ENCODE data around the gene SKP1. TPM values are rescaled to one million over a fixed set of nuclear protein-coding genes. Genes with fewer than 3 reads are reported as not detected.

The SKP1 gene
- total RNA-seq, 2 experiments from 2014 or later = 284 to 286 TPM

DNA sequence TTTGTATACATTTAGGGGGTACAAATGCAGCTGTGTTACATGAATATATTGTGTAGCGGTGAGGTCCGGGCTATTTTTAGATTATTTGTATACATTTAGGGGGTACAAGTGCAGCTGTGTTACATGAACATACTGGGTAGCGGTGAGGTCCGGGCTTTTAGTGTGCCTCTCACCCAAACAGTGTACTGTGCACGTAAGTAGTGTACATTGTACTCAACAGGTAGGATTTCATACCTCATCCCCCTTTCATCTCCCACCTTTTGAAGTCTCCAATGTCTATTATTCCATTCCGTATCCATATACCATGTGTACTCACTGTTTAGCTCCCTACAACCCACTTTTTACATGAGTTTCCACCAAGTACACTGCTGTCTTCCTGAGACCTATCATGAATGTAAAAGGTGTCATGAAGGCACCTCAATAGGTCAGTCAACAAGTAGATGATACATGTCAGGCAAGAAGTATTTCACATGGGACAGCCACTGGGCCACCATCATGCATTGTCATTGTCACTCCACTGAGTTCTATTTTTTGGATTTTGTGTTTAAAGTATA is 27.7 kb downstream of the SKP1 start:
- CTCF ChIA-PET = interaction anchor here (0.9 to 28.4 kb wide), 7 partner anchors 8 to 122 kb away, joined by 3 to 981 read pairs (median 4); no protein-coding TSS in a partner anchor
- no peak for DNase-seq
- intact Hi-C loops (cut with micrococcal nuclease) = no loop called here
- H3K9me3 Mint-ChIP-seq = no peaks in the 10 kb centered on the region
- peaks cover 54% of the 10 kb centered on the region for H3K36me3 Mint-ChIP-seq
- H3K4me1 Mint-ChIP-seq (ENCODE audit: low read depth) = peaks cover 45% of the 10 kb centered on the region
- no peaks in the 10 kb centered on the region for H3K27me3 Mint-ChIP-seq
- H3K4me3 Mint-ChIP-seq = no peak overlapping the region
- POLR2A ChIA-PET = interaction anchor here (1.0 to 1.4 kb wide), 2 partner anchors 11 to 146 kb away, joined by 3 read pairs; no protein-coding TSS in a partner anchor
- peak overlapping the region; percentile 39 for H3K27ac Mint-ChIP-seq

DNA sequence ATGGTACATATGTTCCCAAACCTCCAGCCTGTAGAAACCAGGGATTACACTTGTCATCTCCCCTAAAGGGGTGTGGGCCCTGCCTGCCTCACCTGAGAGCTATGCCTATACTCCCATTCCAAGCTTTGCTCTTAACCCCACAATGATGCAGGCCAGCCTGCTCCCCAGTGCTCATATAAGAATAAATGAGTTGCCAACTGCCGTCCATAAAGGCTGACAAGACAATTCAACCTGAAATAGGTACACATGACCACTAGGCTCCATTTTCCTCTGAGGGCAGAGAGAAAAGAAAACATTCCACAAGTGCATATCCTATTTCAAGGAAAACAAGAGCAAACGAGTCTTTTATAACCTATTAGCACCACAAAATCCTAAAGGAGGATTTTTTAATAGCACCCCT is 28.4 kb downstream of the SKP1 start:
- POLR2A ChIA-PET = no interaction called here
- CTCF ChIA-PET = interaction anchor here (0.8 to 28.4 kb wide), 6 partner anchors 10 to 122 kb away, joined by 3 to 981 read pairs (median 4); no protein-coding TSS in a partner anchor
- peaks cover 40% of the 10 kb centered on the region for H3K4me1 Mint-ChIP-seq (ENCODE audit: low read depth)
- no peak for DNase-seq
- peaks cover 54% of the 10 kb centered on the region for H3K36me3 Mint-ChIP-seq
- no peak overlapping the region for H3K4me3 Mint-ChIP-seq
- no peaks in the 10 kb centered on the region for H3K27me3 Mint-ChIP-seq
- peak overlapping the region; percentile 55 for H3K27ac Mint-ChIP-seq
- intact Hi-C loops (cut with micrococcal nuclease) = no loop called here
- H3K9me3 Mint-ChIP-seq = no peaks in the 10 kb centered on the region

DNA sequence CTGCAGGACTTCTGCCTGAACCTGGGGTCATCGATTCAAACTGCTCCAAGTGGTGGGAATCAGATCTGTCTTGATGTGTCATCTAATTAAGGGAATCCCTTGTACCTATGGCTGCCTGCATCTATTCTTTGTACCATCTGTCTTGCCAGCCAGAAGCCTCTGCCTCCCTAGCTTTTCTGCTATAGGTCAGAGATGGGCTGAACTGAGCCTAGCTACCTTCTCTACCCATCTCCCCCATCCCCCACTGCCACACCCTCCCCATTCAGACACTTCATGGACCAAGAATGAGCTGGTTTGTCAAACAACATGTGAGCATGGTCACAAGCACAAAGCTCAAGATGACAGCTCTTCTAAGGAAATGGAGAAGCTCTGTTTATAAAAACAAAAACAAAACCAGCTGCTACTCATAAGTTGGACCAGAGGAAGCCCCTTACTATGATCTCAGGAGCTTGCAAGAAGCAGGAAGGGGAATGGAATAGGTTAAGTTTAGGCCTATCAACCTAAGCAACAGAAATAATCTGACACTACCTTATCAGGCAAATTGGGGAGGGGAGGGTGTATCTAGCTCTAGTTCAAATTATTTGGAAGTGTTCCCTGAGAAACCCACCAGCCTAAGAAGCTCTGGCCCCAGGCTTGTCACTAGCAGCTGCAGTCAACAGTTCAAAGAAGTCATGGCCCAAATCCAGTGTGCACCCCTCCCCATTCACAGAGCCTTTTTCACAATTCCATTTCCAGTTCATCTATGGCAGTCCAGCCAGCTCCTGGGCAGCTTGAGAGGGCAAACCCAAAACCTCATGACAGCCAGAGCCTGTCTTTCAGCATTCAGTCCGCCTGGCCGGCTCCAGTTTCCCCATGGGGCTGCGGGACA is 29.9 kb downstream of the SKP1 start:
- Mint-ChIP-seq H3K4me3 (no peak overlapping the region), H3K4me1 (ENCODE audit: low read depth) (peaks cover 29% of the 10 kb centered on the region), H3K9me3 (no peaks in the 10 kb centered on the region), H3K36me3 (peaks cover 56% of the 10 kb centered on the region), H3K27me3 (no peaks in the 10 kb centered on the region), H3K27ac (peak overlapping the region; percentile 59)
- no peak for DNase-seq
- ChIA-PET POLR2A (interaction anchor here (1.6 kb wide), 1 partner anchor 30 kb away, joined by 5 read pairs; the partner anchor contains the start of gene SKP1), CTCF (interaction anchor here (0.7 to 28.4 kb wide), 14 partner anchors 8 to 183 kb away, joined by 3 to 981 read pairs (median 6); partner anchors contain the start of gene TCF7)
- intact Hi-C loops (cut with micrococcal nuclease) = no loop called here

DNA sequence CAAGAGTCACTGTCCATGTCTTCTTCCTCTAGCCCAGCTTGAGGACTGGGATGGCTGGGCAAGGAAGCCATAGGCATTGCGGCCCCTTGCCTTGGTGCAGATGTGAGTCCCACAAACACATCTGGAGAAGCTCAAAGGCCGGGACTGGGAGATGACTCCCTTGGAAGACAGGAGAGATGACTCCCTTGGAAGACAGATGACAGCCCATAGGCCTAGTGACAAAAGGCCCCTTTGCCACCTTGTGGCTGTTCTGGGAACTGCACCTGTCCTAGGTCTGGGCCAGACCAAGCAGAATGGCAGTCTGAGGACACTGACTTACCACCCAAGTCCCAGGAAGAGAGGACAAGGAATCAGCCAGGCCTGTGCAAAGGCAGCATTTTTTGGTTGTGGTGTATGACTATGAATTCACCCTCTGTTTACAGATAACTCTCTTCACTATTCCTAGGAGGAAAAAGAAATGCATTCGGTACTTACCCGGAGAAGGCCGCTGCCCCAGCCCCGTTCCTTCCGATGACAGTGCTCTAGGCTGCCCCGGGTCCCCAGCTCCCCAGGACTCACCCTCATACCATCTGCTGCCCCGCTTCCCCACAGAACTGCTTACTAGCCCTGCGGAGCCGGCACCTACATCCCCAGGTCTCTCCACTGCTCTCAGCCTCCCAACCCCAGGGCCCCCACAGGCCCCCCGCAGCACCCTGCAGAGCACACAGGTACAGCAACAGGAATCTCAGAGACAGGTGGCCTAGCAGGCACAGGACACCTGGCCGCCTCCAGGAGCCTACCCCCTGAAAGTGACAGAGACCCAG is 30.8 kb downstream of the SKP1 start:
- CTCF ChIA-PET = interaction anchor here (0.6 to 28.4 kb wide), 15 partner anchors 9 to 481 kb away, joined by 3 to 981 read pairs (median 5); partner anchors contain the start of gene TCF7
- Mint-ChIP-seq H3K27me3 (no peaks in the 10 kb centered on the region), H3K36me3 (peaks cover 57% of the 10 kb centered on the region), H3K4me3 (no peak overlapping the region), H3K27ac (peak overlapping the region; percentile 57), H3K9me3 (no peaks in the 10 kb centered on the region), H3K4me1 (ENCODE audit: low read depth) (peaks cover 24% of the 10 kb centered on the region)
- intact Hi-C loops (cut with micrococcal nuclease) = loop anchor here (1.0 kb wide), 1 partner anchor 107 kb away; no protein-coding TSS in a partner anchor
- DNase-seq = peak; percentile 89
- POLR2A ChIA-PET = interaction anchor here (1.6 kb wide), 1 partner anchor 31 kb away, joined by 5 read pairs; the partner anchor contains the start of gene SKP1

DNA sequence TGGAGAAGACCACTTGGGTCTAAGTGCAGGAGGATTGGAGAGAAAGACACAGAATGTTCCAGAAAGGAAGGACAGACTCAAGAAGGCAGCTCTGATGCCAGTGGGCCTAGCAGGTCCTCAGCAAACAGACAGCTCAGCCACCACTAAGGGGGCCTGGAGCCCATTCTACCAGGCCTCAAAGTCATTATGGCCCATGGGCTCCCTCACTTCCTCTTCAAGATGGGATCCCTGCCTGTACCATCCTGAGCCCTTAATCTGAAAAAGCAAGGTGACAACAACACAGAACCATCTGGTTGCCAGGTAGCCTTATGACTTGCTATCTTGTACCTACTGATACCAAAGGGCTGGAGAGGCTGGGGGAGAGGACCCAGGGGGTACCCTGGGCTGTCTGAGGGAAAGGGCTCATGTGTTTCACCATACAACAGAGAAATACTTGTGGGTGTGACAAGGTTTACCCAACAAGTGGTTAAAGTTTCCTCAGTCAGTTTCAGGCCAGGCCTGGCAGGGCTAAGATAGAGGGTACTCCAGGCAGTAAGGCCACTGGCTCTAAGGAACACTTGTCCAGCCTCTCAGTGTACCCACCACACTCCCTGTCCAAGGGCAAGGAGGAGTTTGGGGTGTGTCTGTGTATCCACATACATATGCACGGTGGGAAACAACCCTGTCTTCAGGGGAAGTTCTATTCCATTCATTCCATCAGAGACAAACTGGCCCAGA is 31.6 kb downstream of the SKP1 start:
- intact Hi-C loops (cut with micrococcal nuclease) = loop anchor here (1.0 kb wide), 1 partner anchor 106 kb away; no protein-coding TSS in a partner anchor
- H3K4me3 Mint-ChIP-seq = no peak overlapping the region
- no peaks in the 10 kb centered on the region for H3K27me3 Mint-ChIP-seq
- no peak for DNase-seq
- peaks cover 60% of the 10 kb centered on the region for H3K36me3 Mint-ChIP-seq
- H3K4me1 Mint-ChIP-seq (ENCODE audit: low read depth) = peaks cover 20% of the 10 kb centered on the region
- H3K9me3 Mint-ChIP-seq = no peaks in the 10 kb centered on the region
- CTCF ChIA-PET = interaction anchor here (0.6 to 28.4 kb wide), 10 partner anchors 10 to 481 kb away, joined by 3 to 981 read pairs (median 7); partner anchors contain the start of gene TCF7
- H3K27ac Mint-ChIP-seq = peak overlapping the region; percentile 71
- POLR2A ChIA-PET = no interaction called here

DNA sequence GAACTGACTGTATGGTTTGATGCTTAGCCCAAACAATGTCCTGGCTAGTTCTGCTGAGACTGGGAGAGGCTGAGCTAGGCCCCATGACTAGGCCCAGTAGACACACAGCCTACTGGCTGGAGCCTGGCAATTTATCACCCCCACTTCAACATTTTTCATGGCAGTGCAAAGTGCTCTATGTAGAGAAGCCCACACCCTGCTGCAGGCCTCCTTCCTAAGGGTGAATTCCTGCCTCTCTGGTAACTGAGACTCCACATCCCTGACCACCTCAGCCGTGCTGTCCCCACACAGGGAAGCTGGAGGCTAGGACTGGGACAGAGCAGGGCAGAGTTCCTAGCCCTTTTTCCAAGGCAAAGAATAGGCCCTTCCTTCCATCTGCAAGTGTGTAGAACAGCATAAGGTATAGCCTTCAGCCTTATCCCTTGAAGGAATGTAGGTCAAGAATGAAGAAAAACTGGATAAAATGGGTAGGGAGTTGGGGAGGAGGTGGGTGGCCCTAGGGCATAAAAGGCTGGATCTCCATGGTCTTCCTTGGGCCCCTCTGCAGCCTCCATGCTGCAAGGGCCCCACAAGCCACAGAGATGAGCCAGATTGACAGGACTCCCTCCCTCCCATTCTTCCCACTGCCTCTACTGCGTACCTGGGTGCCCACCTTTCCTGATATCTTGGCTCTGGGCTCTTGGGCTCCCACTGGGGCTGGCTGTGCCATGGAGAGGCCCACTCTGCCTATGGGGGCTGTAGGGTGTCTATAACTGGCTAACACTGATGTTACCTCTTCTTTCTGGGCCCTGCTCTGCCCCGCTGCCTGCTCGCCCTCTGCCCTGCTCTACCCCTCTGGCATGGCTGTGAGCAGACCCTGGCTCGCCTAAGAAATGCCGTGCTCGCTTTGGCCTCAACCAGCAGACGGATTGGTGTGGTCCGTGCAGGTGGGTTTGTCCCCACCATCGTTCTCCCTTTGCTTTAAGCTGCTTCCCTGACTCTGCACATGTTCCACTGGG is 32.5 kb downstream of the SKP1 start:
- intact Hi-C loops (cut with micrococcal nuclease) = no loop called here
- Mint-ChIP-seq H3K9me3 (no peaks in the 10 kb centered on the region), H3K4me3 (no peak overlapping the region), H3K4me1 (ENCODE audit: low read depth) (peaks cover 24% of the 10 kb centered on the region), H3K27me3 (no peaks in the 10 kb centered on the region), H3K27ac (peak overlapping the region; percentile 71), H3K36me3 (peaks cover 59% of the 10 kb centered on the region)
- ChIA-PET POLR2A (no interaction called here), CTCF (interaction anchor here (1.3 to 28.4 kb wide), 5 partner anchors 11 to 118 kb away, joined by 3 to 981 read pairs (median 27); partner anchors contain the start of gene TCF7)
- peak; percentile 7 for DNase-seq

DNA sequence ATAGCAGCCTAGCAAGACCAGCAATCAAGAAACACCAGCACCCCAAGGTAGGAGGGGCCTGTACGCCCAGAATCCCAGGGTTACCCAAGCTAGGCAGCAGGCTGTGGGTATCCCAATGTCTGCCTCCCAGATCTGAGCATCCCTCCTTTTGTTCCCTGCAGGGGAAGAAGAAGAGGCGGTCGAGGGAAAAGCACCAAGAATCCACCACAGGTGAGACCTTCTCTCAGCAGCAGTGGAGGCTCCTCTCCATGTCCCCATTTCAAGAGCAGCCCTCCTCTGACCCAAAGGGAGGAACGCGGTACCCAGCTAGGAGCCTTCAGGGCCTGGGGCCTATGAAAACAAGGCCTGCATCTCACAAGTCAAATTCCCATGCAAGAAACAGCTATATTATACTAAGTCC is 33.3 kb downstream of the SKP1 start:
- no peak overlapping the region for H3K27ac Mint-ChIP-seq
- POLR2A ChIA-PET = interaction anchor here (1.1 kb wide), 1 partner anchor 100 kb away, joined by 3 read pairs; no protein-coding TSS in a partner anchor
- peaks cover 30% of the 10 kb centered on the region for H3K4me1 Mint-ChIP-seq (ENCODE audit: low read depth)
- intact Hi-C loops (cut with micrococcal nuclease) = no loop called here
- H3K9me3 Mint-ChIP-seq = no peaks in the 10 kb centered on the region
- CTCF ChIA-PET = interaction anchor here (1.3 to 28.4 kb wide), 6 partner anchors 11 to 117 kb away, joined by 3 to 981 read pairs (median 50); partner anchors contain the start of gene TCF7
- H3K27me3 Mint-ChIP-seq = no peaks in the 10 kb centered on the region
- H3K36me3 Mint-ChIP-seq = peaks cover 61% of the 10 kb centered on the region
- no peak overlapping the region for H3K4me3 Mint-ChIP-seq
- DNase-seq = no peak

DNA sequence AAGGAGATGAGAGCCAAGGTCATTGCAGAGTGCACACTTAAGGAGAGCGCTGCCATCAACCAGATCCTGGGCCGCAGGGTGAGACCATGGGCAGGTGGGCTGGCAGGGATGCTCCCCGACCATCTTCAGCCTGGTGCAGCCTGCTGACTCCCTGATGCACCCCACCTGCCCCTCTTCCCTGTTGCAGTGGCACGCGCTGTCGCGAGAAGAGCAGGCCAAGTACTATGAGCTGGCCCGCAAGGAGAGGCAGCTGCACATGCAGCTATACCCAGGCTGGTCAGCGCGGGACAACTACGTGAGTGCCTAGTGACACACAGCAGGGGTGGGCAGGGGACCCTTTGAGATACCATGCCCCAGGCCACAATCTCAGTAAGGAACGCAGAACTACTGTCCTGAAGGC is 33.9 kb downstream of the SKP1 start:
- ChIA-PET CTCF (interaction anchor here (1.3 to 28.4 kb wide), 6 partner anchors 12 to 116 kb away, joined by 3 to 981 read pairs (median 50); partner anchors contain the start of gene TCF7), POLR2A (interaction anchor here (1.1 kb wide), 1 partner anchor 99 kb away, joined by 3 read pairs; no protein-coding TSS in a partner anchor)
- peaks cover 63% of the 10 kb centered on the region for H3K36me3 Mint-ChIP-seq
- H3K27ac Mint-ChIP-seq = no peak overlapping the region
- H3K9me3 Mint-ChIP-seq = no peaks in the 10 kb centered on the region
- DNase-seq = peak; percentile 8
- intact Hi-C loops (cut with micrococcal nuclease) = no loop called here
- H3K27me3 Mint-ChIP-seq = no peaks in the 10 kb centered on the region
- H3K4me3 Mint-ChIP-seq = no peak overlapping the region
- peaks cover 35% of the 10 kb centered on the region for H3K4me1 Mint-ChIP-seq (ENCODE audit: low read depth)

DNA sequence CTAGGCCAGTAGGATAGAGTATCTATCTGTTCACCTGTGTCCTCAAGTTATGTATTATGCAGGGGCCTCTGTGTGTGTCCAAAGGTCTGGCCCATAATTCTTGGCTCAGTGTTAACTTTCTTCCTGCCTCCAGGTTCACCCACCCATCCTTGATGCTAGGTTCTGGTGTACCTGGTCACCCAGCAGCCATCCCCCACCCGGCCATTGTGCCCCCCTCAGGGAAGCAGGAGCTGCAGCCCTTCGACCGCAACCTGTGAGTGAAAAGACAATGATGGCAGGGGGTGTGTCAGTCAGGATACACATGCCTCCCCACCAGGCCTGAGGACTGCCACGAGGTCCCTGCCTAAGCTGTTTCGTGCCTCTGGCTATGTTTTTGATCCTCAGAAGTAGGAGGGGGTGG is 34.7 kb downstream of the SKP1 start:
- Mint-ChIP-seq H3K27ac (no peak overlapping the region), H3K4me3 (no peak overlapping the region), H3K4me1 (ENCODE audit: low read depth) (peaks cover 43% of the 10 kb centered on the region), H3K36me3 (peaks cover 63% of the 10 kb centered on the region), H3K27me3 (no peaks in the 10 kb centered on the region), H3K9me3 (no peaks in the 10 kb centered on the region)
- DNase-seq = peak; percentile 7
- ChIA-PET CTCF (interaction anchor here (1.1 to 28.4 kb wide), 8 partner anchors 9 to 116 kb away, joined by 3 to 981 read pairs (median 30); partner anchors contain the start of gene TCF7), POLR2A (no interaction called here)
- intact Hi-C loops (cut with micrococcal nuclease) = no loop called here

All from activated CD4-positive, alpha-beta memory T cell treated with anti-CD3 and anti-CD28 coated beads for 36 hours (primary cell).